Embryonic facial prominence (tissue), 1 donor: ENCODE measurements around the gene CD55.

Experiments
- DNase-seq: peaks from one replicate; pipeline ENCODE4 v3.0.0-alpha.2; 2016; ENCODE audit errors: extremely low spot score

Gene CD55

DNA sequence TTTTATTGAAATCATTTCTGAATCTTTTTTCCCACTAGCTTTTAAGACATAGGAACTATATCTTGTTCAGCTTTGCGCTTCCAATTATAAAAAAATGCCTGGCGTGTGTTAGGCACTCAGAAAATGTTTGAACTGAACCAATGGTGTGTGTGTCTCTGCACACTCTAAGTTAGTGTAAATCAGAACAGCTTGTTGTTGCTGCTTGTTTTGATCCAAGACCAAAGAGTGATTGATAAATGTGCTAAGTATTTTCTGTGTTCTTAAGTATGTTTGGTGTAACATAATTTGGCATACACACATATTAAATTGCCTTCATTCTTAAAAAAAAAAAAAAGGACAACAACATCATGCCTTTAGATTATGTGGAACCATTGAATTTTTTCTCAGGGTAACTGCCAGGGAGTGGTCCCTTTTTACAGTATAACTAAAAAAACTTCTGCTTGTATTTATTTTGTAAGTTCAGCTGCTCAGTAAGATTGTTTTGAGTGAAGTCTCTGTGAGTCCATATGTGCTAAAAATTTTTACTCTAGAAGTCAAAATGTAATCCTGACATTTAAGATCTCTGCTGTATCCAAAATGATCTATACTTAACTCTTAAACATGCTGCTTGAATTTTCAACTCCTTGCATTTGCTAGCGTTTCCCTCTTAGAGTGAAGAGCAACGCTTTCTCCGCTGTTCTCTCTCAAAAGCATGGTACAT lies 8.7 kb downstream of the CD55 start:
- no peak for DNase-seq

DNA sequence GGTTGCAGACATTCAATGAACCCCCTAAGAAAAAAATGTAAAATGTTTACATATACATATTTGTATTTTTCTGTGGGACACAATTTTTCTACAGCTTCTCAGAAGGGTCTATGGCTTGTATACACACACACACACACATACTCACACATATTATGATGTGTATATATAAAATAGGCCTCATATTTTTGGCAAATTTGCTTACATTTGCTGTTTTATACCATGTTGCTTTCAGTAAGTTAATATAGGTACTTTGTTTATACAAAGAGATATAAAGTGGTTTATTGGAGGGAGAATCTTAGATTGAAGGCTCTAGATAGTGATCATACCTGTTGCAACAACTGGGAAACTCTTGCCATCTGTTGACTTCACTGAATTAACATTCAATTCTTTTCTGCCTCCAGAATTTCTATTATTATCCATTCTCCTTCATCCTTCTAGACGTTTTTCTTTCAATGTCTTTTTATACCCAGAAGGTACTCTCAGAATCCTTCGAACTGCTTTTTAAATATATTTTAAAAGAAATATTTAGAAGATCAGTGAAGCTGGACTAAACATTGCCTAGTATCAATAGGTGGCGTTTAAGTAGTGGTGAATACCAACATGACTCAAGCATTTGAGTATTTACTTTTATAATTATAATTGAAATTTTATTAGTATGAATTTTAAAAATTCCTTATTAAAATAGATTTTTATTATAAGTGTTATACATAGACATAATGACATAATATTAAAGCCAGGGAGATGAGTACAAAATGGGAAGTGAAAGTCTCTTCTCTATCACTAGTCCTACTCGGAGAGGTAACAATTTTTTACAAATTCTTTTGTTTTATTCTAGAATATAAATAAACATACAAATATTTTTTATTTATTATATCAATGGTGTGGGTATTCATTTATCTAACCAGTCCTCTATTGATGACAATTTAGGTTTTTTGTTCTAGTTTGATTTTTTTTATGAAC lies 10.2 kb downstream of the CD55 start:
- no peak for DNase-seq

- no peak for DNase-seq
Measured at GRCh38 chr1:207333009-207333600, 11.6 kb downstream of the CD55 start.

- DNase-seq: no peak
Measured at GRCh38 chr1:207333620-207334019, 12.1 kb downstream of the CD55 start.

- no peak for DNase-seq
Measured at GRCh38 chr1:207334337-207334736, 12.9 kb downstream of the CD55 start.

GRCh38 chr1:207335138-207335537 lies 13.7 kb downstream of the CD55 start:
- no peak for DNase-seq

- no peak for DNase-seq
Measured at GRCh38 chr1:207335695-207336363, 14.4 kb downstream of the CD55 start.

GRCh38 chr1:207336559-207337467 lies 15.3 kb downstream of the CD55 start:
- DNase-seq: no peak

- DNase-seq: no peak
Measured at GRCh38 chr1:207342332-207342731, 20.9 kb downstream of the CD55 start.

DNA sequence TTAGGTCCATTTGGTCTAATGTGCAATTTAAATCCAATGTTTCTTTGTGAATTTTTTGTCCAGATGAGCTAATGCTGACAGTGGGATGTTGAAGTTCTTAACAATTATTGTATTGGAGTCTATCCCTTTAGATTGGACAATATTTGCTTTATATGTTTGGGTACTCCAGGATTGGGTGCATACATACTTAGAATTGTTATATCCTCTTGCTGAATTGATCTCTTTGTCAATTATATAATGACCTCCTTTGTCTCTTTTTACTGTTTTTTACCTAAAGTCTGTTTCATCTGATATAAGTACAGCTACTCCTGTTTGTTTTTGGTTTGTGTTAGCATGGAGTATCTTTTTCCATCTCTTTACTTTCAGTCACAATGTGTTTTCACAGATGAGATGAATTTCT lies 22.2 kb downstream of the CD55 start:
- DNase-seq: no peak

DNA sequence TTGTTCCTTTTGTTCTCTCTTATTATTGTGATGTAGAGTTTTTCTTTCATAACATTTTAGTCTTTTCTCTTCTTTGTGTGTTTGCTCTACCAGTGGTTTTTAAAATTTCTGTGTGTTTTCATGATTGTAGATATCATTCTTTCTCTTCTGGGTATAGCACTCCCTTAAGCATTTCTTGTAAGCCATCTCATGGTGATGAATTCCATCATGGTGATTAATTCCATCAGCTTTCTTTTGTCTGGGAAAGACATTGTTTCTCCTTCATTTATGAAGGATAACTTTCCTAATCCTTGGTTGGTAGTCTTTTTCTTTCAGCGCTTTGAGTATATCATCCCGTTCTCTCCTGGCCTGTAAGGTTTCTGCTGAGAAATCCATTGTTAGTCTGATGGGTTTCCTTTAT lies 22.7 kb downstream of the CD55 start:
- DNase-seq: no peak

GRCh38 chr1:207345644-207346477 lies 24.4 kb downstream of the CD55 start:
- DNase-seq: no peak

DNA sequence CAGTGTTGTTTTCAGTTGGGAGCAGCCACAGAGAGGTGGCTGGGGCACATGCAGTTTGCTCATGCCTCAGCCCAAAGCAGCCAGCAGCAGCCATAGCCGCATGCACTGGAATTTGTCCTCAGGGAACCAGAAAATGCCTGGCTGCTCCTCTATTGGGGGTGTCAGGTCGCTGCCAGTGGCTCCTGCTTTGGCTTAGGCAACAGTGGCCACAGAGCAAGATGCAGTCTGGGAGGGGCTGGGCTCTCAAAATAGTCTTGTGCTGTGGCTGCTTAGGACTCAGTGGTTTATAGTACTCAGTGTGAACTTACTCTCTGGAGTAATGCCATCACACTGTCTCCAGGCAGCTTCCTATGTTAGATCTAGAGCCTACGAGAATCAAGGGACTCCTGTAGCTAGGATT lies 25.0 kb downstream of the CD55 start:
- no peak for DNase-seq

GRCh38 chr1:207349979-207350378 lies 28.5 kb downstream of the CD55 start:
- DNase-seq: no peak

GRCh38 chr1:207352554-207352953 lies 31.1 kb downstream of the CD55 start:
- no peak for DNase-seq

GRCh38 chr1:207355060-207355459 lies 33.6 kb downstream of the CD55 start:
- DNase-seq: no peak

DNA sequence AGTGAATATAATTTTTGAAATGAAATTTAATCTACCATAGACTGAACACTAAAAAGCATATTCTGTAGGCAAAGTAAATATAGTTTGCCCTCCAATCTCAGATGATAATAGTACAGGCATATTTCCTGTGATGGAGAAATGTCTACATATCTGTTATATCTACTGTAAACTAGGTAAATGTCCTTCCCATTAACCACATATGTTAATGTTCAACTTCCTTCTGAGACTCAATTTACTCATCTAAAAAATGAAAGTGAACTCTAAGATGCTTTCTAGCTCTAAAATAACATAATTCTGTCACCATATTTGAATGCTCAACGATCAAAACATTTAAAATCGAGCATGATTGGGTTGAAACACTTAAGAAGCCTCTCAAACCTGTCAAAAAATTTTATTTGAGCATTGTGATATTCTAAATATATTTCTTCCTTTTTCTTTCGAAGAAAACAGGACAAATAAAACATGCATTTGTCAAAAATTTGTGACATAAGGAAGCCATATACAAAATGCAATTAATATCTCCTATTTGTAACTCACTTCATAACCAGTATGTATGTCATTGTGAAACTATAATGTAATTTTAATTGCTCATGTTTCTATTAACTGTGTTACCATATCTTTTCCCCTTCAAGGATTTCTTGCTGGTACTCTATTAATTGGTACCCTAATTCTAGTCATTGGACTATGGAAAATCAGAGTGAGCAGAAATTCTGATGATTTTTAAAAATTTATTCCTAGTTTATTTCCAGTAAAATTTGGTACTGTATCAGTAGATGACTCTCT lies 34.2 kb downstream of the CD55 start:
- DNase-seq: no peak

DNA sequence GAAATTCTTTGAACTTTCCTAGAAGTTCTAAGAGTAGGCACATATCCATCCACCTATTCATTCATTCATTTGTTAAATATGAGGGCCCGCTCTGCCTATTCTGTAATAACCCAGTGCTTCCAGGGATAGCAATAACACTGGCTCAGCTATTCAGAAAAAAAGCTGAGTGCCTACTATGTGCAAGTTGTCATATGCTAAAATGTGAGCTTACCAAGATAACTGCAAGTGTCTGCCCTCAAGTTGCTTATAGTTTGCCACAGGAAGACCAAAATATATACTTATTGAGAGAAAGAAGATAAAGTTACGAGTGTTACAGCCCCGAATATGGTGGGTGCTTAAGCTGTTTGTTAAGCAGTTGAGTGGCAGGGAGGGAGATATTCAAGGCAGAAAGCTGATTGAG lies 39.6 kb downstream of the CD55 start:
- no peak for DNase-seq

DNA sequence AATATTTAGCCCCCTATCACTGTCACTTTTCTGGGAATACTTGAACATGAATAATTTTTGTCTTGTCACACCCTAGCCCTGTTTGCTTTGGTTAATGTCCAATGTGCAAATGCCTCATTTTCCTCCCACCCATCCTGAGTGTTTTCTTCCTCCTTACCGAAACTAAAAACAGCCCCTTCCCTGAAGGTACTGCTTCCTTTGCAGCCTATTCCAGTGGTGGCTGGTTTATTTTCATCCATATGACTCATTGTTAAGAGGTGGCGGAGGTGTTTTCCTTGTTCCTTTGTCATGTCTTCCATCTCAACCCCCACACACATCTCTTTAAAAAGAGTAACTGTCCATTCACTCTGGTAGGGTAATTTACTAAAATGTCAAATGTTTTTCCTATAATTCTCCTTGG lies 40.4 kb downstream of the CD55 start:
- no peak for DNase-seq
